ENCODE data around the gene CCDC88C. TPM values are rescaled to one million over a fixed set of nuclear protein-coding genes. Genes with fewer than 3 reads are reported as not detected.
A peak's percentile ranks its signal among the peaks of the same experiment; 100 is the strongest.
"Not testable (repeated sequence)": the region's sequence is repeated elsewhere in the genome, so short reads cannot be mapped to it uniquely, and the experiment has no call there.

CCDC88C gene
- 8.4 TPM for total RNA-seq (ENCODE audit: insufficient read depth, low replicate concordance)

- DNase-seq (ENCODE audit: low spot score) = peak; percentile 39
Observed at GRCh38 chr14:91417120-91417982, at the start of gene CCDC88C. Gene CCDC88C, minus strand, starts transcription at chr14:91417820. Its CDS starts 130 bp downstream, at chr14:91417690.

GRCh38 chr14:91466192-91466591 lies 48.6 kb upstream of the CCDC88C start:
- DNase-seq (ENCODE audit: low spot score) = no peak

- DNase-seq (ENCODE audit: low spot score) = no peak
Observed at GRCh38 chr14:91464615-91465205, 47.1 kb upstream of the CCDC88C start.

GRCh38 chr14:91458612-91459011 lies 41.0 kb upstream of the CCDC88C start:
- no peak for DNase-seq (ENCODE audit: low spot score)

- no peak for DNase-seq (ENCODE audit: low spot score)
Observed at GRCh38 chr14:91456283-91456682, 38.7 kb upstream of the CCDC88C start.

GRCh38 chr14:91454580-91454979 lies 37.0 kb upstream of the CCDC88C start:
- DNase-seq (ENCODE audit: low spot score) = no peak

GRCh38 chr14:91454155-91454554 lies 36.5 kb upstream of the CCDC88C start:
- DNase-seq (ENCODE audit: low spot score) = no peak

- no peak for DNase-seq (ENCODE audit: low spot score)
Observed at GRCh38 chr14:91453744-91454143, 36.1 kb upstream of the CCDC88C start.

GRCh38 chr14:91444335-91445020 lies 26.9 kb upstream of the CCDC88C start:
- no peak for DNase-seq (ENCODE audit: low spot score)

- no peak for DNase-seq (ENCODE audit: low spot score)
Observed at GRCh38 chr14:91439345-91439744, 21.7 kb upstream of the CCDC88C start.

GRCh38 chr14:91438845-91439244 lies 21.2 kb upstream of the CCDC88C start:
- DNase-seq (ENCODE audit: low spot score) = no peak

- not testable (repeated sequence) for DNase-seq (ENCODE audit: low spot score)
Observed at GRCh38 chr14:91436266-91436665, 18.6 kb upstream of the CCDC88C start.

GRCh38 chr14:91429385-91429784 lies 11.8 kb upstream of the CCDC88C start:
- no peak for DNase-seq (ENCODE audit: low spot score)

GRCh38 chr14:91428931-91429330 lies 11.3 kb upstream of the CCDC88C start:
- not testable (repeated sequence) for DNase-seq (ENCODE audit: low spot score)

GRCh38 chr14:91425531-91425944 lies 7.9 kb upstream of the CCDC88C start:
- not testable (repeated sequence) for DNase-seq (ENCODE audit: low spot score)

- DNase-seq (ENCODE audit: low spot score) = no peak
Observed at GRCh38 chr14:91424813-91425530, 7.4 kb upstream of the CCDC88C start.

- no peak for DNase-seq (ENCODE audit: low spot score)
Observed at GRCh38 chr14:91420686-91421085, 3.1 kb upstream of the CCDC88C start.

- no peak for DNase-seq (ENCODE audit: low spot score)
Observed at GRCh38 chr14:91419451-91419850, 1.8 kb upstream of the CCDC88C start.

- DNase-seq (ENCODE audit: low spot score) = no peak
Observed at GRCh38 chr14:91419044-91419397, 1.4 kb upstream of the CCDC88C start.

- DNase-seq (ENCODE audit: low spot score) = peak; percentile 45
Observed at GRCh38 chr14:91418387-91419043, 895 bp upstream of the CCDC88C start.

GRCh38 chr14:91417983-91418386 lies 365 bp upstream of the CCDC88C start:
- no peak for DNase-seq (ENCODE audit: low spot score)

Measured in umbilical cord (tissue), 2 donors.